ENCODE results near the gene FALEC. TPM values are rescaled to one million over a fixed set of nuclear protein-coding genes. Genes with fewer than 3 reads are reported as not detected.

Gene FALEC
- total and polyA plus RNA-seq, 9 of the 15 experiments (the other 6 are each of a cell fraction or from before 2014, with no cell fraction given): 0.15 to 1.8 (median 0.53) TPM; not detected in 5

DNA sequence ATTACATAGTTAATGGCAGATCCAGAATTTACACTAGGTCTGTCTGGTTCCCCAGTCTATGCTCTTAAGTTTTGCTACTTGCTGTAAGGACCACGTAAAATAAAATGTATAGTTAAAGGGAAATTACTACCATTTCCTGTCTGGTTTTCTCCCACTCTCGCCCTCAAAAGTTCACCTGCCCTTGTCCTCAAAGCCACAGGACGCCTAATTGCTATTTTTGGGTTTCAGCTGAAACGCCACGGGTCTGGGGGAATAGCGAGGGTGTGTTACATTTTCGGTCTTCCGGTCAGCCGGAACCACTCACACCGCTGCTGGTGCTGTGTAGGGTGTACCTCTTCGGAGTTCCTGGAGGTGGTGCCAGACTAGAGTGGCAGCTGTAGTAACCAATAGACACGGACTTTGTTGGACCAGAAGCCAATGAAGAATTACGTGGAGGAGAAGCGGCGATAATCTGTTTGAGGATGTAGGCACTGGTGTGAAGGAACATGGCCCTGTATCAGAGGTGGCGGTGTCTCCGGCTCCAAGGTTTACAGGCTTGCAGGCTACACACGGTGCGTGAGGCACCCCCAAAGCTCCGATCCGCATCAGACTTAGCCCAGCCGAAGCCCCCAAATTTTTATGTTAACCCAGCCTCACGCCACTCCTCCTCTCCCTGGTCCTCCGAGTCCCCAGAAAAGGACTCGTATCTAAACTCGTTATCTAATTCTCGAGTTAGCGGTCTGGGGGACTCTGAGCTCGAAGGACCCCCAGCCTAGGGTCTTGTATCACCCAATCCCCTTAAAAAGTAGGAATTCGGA, 28.4 kb upstream of the FALEC start, which contains the start of gene TARS2 (continued):
- TF ChIP-seq ZNF318 (IDR thresholded peaks at IDR 0.05; ENCODE audit: borderline replicate concordance in 1 of 2, low read depth in 1 of 2) (no peak; a peak in 1 of 4 replicates), NR2C2 (CRISPR knock-in tag; IDR thresholded peaks at IDR 0.05) (peak; percentile 62; the same call in 1 of the 2 replicates), NR2C2 (tag; IDR thresholded peaks at IDR 0.05) (no peak; the same call in none of the 2 replicates), ZNF24 (IDR thresholded peaks at IDR 0.05) (0 out of 2 replicates have a peak, but pooled peaks have one; percentile 67), TOE1 (IDR thresholded peaks at IDR 0.05; ENCODE audit: borderline replicate concordance) (peak; percentile 90), TOE1 (CRISPR knock-in tag; IDR thresholded peaks at IDR 0.05; ENCODE audit: borderline replicate concordance, low read depth) (0 out of 2 replicates have a peak, but pooled peaks have one; percentile 46), ZFP30 (CRISPR knock-in tag; IDR thresholded peaks at IDR 0.05; ENCODE audit: borderline replicate concordance) (no peak), ZNF830 (CRISPR knock-in tag; IDR thresholded peaks at IDR 0.05) (no peak), TAF1 (IDR thresholded peaks at IDR 0.05; ENCODE audit: control insufficient read depth, extremely low read depth, insufficient read depth, low read length, severe bottlenecking) (peak; percentile 87), SMARCE1 (IDR thresholded peaks at IDR 0.05) (no peak), ETV5 (CRISPR knock-in tag; IDR thresholded peaks at IDR 0.05; ENCODE audit: low read depth) (peak; percentile 82), GATAD2A (IDR thresholded peaks at IDR 0.05) (peak; percentile 28; the same call in 1 of the 2 replicates), ZNF507 (tag; conservative IDR thresholded peaks at IDR 0.05) (no peak), CCAR2 (IDR thresholded peaks at IDR 0.05; ENCODE audit: low read depth, low read length) (no peak), ZNF740 (CRISPR knock-in tag; IDR thresholded peaks at IDR 0.05) (peak; percentile 70; the same call in 1 of the 2 replicates), ZNF740 (tag; IDR thresholded peaks at IDR 0.05) (peak in 1 of 2 experiments; percentile 40; a peak in 2 of 4 replicates), ZNF224 (CRISPR knock-in tag; IDR thresholded peaks at IDR 0.05) (no peak), HES1 (IDR thresholded peaks at IDR 0.05; ENCODE audit: low read depth) (0 out of 2 replicates have a peak, but pooled peaks have one; percentile 44)

All from K562 (cell line).